AG09309 (cell line): Measurements from ENCODE around the gene MPP4.

ENCODE experiments used
- DNase-seq: peaks from one replicate; pipeline ENCODE4 v3.0.0-alpha.2; 2010; ENCODE audit warnings: low read depth
- H3K4me3 ChIP-seq: 2 replicates; pipeline ENCODE4 v1.5.1; 2011; ENCODE audit warnings: mild to moderate bottlenecking, low read depth, low read length, moderate library complexity; ENCODE audit not compliant: control insufficient read depth
- TF ChIP-seq, protein P1 (sequence below): IDR thresholded peaks from 2 replicates; pipeline ENCODE4 v1.5.1; 2011; ENCODE audit warnings: mild to moderate bottlenecking, low read depth, low read length, inconsistent platforms; ENCODE audit not compliant: insufficient read depth, control insufficient read depth; ENCODE audit errors: missing control alignments

MPP4 gene

DNA sequence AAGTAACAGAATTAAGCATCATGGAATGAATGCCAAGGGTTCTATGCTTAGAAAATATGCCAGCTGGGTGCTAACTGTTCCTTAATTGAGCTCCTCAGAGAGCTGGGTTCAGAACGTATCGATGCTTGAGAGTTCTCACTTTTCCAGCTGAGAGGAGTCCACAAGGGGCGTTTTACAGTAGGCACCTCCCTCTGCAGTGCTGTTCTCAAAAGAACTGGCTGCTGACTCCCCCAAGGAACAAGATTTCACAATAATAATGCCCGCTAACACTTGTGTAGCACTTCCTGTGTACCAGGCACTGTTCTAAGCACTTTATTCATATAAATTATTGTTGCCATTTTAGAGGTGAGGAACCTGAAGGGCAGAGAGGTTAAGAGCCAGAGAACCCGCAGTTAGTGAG, 37.1 kb downstream of the MPP4 start:
- H3K4me3 ChIP-seq, result no peak overlapping the region
- TF ChIP-seq, protein P1, sequence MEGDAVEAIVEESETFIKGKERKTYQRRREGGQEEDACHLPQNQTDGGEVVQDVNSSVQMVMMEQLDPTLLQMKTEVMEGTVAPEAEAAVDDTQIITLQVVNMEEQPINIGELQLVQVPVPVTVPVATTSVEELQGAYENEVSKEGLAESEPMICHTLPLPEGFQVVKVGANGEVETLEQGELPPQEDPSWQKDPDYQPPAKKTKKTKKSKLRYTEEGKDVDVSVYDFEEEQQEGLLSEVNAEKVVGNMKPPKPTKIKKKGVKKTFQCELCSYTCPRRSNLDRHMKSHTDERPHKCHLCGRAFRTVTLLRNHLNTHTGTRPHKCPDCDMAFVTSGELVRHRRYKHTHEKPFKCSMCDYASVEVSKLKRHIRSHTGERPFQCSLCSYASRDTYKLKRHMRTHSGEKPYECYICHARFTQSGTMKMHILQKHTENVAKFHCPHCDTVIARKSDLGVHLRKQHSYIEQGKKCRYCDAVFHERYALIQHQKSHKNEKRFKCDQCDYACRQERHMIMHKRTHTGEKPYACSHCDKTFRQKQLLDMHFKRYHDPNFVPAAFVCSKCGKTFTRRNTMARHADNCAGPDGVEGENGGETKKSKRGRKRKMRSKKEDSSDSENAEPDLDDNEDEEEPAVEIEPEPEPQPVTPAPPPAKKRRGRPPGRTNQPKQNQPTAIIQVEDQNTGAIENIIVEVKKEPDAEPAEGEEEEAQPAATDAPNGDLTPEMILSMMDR, result no peak
- no peak for DNase-seq

DNA sequence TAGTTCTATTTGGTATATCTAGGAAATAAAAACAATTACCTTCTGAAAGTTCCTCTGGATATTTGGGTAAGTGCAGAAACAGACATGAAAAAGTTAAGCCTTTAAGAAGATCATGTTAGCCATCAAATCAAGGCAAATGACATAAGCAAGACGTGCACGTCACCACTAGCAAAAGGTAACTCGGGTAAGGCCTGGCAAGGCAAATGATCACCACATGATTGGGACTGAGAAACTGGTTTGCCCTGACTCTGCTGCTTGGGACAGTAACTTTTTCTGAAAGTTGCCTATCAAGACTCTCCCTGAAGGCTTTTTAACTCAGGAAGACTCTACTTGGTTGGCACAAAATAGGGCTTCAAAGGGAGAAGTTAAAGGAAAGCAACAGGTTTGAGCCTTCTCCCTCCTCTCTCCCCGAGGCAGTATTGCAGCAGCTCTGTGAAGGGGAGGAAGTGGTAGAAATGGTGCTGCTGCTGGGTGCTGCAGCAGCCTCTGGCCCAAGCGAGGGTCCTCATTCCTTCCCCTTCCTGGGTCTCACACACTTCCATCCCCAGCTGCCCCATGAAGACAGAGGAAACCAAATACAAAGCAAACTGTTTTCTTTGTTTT, 38.0 kb downstream of the MPP4 start:
- DNase-seq, result no peak
- H3K4me3 ChIP-seq, result no peak overlapping the region

DNA sequence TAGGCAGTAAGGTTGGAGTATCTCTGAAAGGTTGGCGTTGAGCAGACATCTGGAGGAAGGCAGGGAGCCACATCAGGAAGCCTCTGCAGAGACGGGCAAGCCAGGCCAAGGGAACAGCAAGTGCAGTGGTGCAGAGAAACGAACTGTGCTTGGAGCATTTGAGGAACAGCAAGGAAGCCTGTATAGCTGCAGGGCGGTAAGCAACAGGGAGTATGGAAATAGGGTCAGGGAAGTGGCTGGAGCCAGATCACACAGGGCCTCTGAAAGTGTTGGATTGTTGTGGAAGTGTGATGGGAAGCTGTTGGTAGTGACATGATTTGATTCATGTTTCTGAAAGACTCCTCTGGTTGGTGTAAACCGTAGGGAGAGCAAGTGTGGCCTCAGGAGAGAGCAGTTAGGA, 41.7 kb downstream of the MPP4 start:
- TF ChIP-seq, protein P1, result no peak
- no peak overlapping the region for H3K4me3 ChIP-seq
- DNase-seq, result no peak

More for the DNA sequence above, 38.0 kb downstream of the MPP4 start:
- TF ChIP-seq, protein P1, result no peak

DNA sequence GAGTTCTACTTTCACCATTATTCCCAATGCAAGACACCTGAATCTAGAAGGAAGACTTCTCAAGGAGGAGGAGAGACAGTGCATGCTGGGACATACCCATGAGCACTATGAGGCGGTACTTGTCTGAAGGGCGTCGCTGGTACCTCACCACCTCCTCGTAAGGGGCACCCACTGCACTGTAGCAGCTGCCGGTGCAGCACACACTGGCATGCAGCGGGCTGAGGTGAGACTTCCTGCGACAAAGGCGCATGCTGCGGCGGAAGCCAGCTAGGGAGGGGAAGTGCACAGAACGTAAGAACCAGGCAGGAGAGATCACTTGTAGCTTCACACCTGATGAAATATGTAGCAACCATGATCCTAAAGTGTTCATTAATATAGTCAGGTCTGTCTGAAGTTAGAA, 42.3 kb downstream of the MPP4 start:
- no peak for DNase-seq
- H3K4me3 ChIP-seq, result no peak overlapping the region
- TF ChIP-seq, protein P1, result no peak

DNA sequence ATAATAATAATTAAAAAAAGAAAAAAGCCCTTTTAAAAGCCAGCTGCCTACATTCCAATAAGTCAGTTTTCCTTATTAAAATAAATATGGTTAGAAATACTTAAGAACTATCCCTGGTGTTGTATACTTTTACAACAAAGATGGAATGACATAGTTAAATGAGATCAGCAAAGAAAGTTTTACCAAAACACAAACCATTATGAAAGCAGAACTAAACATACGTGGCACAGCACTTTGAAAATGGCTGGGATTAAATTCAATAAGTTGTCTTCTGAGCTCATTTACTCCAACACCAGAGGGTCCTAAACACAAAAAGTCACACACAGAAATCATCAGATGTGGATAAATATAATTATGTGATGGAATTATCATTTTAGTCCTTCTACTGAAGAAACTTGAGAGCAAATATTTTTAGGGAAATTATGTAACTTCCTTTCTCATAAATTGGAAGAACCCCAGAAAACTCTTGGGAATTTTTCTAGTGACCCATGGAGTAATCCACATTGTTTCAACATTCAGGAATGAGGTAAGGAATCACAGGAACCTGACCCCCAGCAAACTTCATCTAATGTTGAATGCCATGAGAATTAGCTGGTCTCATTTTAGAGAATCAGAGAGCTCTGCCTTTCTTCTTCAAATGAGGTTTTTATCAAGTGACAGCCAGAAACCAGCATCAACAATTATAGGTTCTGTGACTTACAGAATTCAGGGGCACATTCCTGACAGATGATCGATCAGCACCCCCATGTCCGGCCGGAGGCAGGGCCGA, 43.6 kb downstream of the MPP4 start:
- DNase-seq, result peak; percentile 67
- no peak overlapping the region for H3K4me3 ChIP-seq
- TF ChIP-seq, protein P1, result no peak

DNA sequence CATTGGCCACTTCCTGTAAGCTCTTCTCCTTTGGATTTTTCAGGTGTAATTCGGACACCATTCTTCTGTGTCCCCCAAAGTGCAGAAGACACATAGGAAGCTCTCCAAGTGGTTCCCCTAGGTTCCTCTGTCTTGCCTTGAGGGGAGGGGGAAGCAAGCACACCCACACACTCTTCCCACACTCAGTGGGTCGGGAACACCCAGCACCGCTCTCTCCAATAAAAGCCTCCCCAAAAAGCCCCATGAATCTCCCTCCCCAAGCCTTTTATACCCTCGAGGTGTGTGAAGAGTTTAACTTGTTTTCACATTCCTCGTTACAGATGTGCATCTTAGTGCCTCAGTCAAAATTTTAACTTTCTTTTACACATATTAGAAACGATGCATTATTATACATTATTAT, 45.2 kb downstream of the MPP4 start:
- DNase-seq, result no peak
- TF ChIP-seq, protein P1, result no peak
- no peak overlapping the region for H3K4me3 ChIP-seq

DNA sequence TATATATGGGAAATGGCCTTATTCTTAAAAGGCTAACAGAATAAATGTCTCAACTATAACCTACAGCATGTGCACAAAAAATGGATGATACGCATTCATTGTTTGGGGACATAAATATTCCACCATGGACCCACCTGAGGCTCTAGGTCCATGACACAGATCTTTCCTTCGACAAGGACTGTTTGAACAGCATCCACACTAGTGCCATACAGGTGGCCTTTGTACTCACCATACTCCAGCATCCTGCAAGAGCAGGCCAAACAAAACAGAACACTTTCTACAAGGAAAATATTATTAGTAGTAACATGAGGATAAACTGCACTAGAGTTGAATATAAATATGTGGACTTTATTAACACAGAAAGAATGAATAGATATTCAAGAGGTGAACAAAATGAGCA, 49.0 kb downstream of the MPP4 start:
- no peak for DNase-seq
- TF ChIP-seq, protein P1, result no peak
- H3K4me3 ChIP-seq, result no peak overlapping the region
